OCI-M2 (cell line): ENCODE data around the gene FAM89A.
"Not testable (repeated sequence)": the region's sequence is repeated elsewhere in the genome, so short reads cannot be mapped to it uniquely, and the experiment has no call there.

Experiments
- DNase-seq: peaks from one replicate; lab custom pipeline; 2025; ENCODE audit not compliant: unreplicated experiment; lab: John Stamatoyannopoulos, UW

Gene FAM89A

DNA sequence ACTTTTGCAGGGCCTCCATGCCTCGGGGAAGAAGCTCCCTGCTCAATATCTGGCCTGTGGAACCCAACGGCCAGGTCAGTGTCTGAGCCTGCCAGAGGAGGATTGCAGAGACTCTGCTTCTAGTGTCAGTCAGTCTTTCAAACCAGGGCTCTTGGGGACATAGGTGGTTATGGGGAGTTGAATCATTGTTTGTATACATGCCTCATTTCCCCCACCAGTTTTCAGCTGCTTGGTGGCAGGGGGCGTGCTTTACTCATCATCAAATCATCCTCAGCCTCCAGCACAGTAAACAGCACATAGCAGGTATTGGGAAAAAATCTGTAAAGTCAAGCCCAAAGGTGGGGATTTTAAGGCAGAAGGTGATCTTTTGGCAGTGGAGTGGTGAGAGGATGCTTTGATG is 17.4 kb upstream of the FAM89A start:
- no peak for DNase-seq

DNA sequence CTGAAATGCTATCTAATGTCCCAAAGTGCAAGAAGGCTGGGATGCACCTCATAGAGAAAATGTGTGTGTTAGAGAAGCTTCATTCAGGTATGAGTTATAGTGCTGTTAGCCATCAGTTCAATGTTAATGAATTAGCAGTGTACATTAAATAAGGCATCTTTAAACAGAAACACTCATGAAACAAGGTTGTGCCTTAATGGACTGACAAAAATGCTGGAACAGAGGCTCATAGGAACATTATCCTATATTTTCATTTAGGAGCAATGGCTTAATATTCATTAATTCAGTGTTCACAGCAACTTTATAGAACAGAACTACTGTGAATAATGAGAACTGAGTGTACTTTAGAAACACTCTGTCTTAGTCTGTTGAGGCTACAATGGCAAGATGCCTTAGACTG is 15.2 kb upstream of the FAM89A start:
- no peak for DNase-seq

DNA sequence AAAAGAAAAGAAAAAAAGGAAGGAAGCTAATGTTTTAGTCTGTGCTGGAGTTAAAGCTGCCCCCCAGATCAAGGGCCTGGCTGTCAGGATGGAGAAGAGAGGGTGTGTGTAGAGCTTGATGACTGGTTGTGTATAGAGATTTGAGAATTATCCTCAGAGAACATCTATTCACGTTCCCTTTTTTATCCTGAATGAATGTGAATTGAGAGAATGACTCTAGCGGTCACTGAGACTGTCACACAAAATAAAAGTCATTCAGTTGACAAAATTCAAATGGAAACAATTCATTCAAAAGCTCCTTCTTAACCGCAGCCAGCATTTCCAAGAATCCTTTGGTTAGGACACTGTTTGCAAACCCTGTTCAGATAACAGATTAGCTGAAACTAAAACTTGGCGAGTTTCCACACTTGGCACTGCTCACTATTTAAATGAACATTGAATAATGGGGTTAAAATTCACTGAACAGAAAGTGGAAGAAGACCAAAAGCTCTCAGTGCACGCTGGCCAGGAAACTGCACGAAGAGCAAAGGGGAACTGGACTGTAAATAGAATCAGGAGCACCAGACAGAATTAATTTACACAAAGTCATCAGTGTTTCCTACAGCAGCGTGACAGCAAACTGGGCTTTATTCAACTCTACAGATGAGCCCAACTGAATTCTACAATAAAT is 13.6 kb upstream of the FAM89A start:
- DNase-seq = no peak

DNA sequence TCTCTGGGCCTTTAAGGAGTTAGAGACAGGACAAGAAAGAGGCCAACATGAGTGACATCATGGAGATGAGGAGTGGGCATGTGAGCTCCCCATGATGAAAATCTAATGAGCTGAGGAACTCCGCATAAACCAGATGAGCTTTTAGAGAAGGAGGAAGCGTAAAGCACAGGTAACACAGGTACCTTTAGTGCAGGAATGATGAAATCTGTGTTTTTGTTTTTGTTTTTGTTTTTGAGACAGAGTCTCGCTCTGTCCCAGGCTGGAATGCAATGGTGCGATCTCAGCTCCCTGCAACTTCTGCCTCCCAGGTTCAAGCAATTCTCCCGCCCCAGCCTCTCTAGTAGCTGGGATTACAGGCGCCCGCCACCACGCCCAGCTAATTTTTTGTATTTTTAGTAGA is 12.7 kb upstream of the FAM89A start:
- DNase-seq = no peak

DNA sequence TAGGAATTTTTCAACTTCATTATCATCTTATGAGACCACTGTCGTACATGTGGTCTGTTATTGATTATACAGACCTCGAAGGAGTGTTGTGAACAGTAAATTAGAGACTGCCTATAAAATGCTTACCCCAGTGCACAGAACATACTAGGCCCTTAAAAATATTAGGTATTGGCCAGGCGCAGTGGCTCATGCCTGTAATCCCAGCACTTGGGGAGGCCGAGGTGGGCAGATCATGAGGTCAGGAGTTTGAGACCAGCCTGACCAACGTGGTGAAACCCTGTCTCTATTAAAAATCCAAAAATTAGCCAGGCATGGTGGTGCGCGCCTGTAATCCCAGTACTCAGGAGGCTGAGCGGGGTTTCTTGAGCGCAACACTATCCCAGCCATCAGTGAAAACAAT is 10.9 kb upstream of the FAM89A start:
- not testable (repeated sequence) for DNase-seq

DNA sequence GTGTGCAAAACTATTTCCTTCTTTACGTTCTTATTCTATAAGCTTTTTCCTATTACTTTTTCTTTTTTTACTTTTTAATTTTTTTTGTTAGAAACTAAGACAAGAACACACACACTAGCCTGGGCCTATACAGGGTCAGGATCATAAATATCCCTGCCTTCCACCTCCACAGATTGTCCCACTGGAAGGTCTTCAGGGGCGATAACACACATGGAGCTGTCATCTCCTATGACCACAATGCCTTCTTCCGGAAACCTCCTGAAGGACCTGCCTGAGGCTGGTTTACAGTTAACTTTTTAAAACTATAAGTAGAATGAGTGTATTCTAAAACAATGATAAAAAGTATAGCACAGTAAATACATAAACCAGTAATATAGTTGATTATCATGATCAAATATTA is 10.3 kb upstream of the FAM89A start:
- DNase-seq = no peak

DNA sequence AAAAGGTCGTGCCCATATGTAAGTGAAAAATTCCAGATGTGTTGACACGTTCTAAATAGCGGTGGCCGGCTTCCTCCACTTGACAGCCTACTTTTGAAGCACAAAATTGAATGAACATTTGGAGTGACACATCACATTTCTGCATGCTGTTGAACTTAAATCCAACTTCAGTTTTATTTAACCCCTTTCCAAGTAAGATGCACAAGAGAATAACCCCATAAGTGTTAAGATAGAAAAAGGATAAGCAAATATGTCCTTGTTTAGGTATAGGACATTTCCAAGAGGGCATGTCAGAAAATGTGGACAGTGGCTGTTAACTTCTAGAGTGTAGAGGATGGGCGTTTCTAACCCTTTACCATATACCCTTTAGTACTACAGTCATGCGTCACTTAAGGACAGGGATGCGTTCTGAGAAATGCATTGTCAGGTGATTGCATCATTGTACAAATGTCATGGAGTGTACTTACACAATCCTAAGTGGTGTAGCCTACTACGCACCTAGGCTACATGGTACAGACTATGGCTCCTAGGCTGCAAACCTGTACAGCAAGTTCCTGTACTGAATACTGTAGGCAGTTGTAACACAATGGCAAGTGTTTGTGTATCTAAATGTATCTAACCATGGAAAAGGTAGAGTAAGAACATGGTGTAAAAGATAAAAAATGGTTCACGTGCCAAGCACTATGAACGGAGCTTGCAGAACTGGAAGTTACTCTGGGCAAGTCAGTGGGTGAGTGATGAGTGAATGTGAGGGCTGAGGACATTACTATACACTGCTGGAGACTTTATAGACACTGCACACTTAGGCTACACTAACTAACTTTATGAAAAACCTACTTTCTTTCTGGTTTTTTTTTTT is 9.3 kb upstream of the FAM89A start:
- no peak for DNase-seq

DNA sequence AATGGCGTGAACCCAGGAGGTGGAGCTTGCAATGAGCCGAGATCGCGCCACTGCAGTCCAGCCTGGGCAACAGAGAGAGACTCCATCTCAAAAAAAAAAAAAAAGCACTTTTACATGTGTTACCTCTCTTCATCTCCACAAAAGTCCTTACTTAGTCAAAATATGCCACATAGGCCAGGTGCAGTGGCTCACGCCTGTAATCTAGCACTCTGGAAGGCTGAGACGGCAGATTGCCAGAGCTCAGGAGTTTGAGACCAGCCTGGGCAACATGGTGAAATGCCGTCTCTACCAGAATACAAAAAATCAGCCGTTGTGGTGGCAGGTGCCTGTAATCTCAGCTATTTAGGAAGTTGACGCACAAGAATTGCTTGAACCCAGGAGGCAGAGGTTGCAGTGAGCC is 8.4 kb upstream of the FAM89A start:
- DNase-seq = not testable (repeated sequence)

DNA sequence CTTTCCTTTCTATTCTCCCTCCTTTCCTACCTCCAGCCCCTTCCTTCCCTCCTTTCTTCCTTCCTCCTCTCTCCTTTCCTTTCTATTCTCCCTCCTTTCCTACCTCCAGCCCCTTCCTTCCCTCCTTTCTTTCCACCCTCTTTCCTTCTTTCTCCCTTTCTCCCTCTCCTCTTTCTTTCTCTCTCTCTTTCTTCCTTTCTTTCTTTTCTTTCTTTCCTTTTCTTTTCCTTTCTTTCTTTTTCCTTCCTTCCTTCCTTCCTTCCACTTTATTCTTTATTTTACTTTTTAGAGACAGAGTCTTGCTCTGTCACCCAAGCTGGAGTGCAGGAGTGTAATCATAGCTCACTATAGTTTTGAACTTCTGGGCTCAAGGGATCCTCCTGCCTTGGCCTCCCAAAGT is 7.5 kb upstream of the FAM89A start:
- DNase-seq = not testable (repeated sequence)

DNA sequence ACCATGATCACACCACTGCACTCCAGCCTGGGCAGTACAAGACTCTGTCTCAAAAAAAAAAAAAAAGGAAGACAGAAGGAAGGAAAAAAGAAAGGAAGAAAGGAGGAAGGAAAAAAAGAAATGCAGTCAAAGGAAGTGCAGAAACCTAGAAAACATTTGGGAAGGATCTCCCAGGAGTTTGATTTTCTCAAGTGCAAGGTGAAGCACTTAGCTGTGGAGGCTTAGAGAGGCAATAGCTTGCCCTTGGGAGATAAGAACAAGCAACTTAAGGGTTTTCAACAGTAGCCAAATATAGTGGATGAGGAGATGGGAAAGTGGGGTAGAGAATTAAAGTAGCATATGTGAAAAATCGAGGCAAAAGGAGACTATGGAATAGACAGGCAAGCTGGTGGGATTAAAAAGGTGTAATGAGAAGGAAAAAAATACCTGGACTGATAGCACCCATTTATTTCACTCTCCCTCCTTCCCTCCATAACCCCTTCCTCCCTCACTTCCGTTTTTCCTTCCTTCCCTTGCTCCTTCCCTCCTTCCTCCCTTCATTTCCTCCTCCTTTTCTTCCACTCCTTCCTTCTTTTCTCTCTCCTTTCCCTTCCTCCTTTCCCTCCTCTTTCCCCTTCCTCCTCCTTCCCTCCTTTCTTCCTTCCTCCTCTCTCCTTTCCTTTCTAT is 6.8 kb upstream of the FAM89A start:
- no peak for DNase-seq

DNA sequence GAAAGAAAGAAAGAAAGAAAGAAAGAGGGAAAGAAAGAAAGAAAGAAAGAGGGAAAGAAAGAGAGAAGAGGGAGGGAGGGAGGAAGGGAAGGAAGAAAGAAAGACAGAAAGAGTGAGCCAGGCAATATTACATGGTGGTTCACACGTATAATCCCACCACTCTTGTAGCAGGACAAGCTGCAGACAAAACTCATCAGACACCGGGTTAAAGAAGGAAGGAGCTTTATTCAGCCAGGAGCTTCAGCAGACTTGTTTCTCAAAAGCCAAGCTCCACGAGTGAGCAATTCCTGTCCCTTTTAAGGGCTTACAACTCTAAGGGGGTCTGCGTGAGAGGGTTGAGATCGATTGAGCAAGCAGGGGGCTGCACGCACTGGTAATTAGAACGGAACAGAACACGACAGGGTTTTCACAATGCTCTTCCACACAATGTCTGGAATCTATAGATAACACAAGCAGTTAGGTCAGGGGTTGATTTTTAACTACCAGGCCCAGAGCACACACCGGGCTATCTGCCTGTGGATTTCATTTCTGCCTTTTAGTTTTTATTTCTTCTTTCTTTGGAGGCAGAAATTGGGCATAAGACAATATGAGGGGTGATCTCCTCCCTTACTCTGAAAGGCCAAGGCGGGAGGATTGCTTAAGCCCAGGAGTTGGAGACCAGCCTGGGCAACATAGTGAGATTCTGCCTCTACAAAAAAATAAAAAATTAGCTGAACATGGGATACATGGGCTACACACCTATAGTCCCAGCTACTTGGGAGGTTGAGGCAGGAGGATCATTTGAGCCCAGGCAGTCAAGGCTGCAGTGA is 6.1 kb upstream of the FAM89A start:
- DNase-seq = not testable (repeated sequence)

DNA sequence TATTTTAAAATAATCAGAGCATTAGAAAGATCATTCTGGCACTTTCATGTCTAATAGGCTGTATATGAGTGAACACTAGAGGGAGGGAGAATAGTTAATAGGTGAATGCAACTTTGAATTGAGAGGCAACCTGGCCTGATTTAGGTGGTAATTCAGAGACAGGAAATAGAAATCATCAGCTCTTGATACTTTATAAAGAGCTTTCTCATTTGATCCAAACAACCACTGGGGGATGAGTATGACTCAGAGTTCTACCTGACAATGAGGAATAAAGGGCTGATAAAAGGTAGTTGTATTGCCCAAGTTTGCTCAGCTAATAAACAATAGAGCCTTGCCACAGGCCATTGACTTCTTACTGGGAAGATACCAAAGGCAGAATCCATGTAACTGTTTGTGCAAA is 5.2 kb upstream of the FAM89A start:
- DNase-seq = no peak

DNA sequence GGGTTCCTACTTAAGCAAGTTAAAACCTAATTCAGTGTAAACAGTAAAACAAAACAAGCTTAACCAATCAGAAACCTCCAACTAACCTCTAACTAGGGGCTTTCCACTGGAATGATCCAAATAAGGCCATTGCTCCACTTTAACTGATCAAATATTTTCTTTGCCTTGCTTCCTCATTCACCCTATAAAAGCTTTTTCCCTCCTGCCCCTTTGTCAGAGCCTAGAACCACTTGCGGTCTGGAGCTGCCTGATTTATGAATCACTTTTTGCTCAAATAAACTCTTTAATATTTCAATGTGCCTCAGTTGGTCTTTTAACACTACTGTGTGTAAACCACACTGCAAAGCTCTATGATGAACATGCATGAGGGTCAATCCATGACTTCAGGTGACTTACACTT is 4.5 kb upstream of the FAM89A start:
- DNase-seq = no peak

DNA sequence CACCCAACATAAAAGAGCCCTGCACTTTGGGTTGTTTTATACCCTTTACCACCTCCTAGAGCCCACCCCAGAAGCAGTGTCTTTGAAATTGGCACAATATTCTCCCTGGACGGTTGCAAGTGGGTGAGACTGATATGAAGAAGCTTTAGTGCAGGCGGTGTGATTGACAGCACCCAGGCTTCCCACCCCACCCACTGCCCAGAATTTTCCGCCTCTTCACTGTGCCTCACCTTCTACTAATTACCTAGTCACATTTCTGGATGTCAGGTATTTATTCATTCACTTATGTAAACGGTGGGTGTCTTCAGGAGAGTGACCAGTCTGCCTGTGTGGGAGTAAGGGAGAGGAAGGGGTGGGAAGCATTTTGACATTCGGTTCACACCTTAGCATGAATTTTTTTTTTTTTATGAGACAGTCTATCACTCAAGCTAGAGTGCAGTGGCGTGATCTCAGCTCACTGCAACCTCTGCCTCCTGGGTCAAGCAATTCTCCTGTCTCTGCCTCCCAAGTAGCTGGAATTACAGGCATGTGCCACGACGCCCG is 1.7 kb upstream of the FAM89A start:
- no peak for DNase-seq

DNA sequence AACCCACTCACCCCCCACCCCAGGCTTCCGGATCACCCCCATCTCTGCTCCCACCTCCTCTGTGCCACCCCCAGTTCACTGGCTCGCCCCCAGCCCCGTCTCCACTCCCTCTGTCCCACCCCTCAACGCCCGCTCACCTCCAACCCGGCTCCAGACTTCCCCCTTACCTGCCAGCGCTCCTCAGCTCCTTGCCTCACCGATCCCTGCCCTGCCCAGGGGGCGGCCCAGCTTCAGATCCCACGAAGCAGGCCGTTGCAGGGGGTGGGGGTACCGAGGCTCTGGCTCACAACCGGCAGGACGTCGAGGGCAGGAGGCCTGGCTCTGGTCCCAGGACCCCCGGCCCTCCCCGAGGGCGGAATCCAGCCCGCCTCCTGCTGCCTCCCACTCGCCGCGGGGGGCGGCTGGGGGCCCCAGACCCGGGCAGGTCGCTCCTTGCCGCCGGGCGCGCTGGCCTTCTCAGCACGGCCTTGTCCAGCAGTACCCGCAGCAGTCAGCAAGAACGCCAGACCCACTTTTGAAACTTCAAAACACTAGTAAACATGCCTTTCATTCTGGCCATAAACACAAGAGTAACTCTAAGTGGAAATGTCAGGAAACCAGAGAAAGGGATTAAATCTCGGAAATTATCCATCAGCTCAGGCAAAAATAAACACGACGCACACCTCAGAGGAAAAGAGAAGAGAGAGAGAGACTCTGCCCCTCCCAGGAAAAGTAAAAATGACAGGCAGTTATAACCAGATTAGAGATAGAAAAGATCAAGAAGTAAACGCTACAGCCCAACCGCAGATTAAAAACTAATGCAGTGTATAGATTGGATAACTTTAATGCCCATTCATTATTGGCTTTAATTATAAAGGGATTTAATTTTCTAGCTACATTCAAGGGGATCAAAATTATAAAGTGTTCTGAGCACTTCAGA is 1.0 kb upstream of the FAM89A start:
- DNase-seq = no peak

DNA sequence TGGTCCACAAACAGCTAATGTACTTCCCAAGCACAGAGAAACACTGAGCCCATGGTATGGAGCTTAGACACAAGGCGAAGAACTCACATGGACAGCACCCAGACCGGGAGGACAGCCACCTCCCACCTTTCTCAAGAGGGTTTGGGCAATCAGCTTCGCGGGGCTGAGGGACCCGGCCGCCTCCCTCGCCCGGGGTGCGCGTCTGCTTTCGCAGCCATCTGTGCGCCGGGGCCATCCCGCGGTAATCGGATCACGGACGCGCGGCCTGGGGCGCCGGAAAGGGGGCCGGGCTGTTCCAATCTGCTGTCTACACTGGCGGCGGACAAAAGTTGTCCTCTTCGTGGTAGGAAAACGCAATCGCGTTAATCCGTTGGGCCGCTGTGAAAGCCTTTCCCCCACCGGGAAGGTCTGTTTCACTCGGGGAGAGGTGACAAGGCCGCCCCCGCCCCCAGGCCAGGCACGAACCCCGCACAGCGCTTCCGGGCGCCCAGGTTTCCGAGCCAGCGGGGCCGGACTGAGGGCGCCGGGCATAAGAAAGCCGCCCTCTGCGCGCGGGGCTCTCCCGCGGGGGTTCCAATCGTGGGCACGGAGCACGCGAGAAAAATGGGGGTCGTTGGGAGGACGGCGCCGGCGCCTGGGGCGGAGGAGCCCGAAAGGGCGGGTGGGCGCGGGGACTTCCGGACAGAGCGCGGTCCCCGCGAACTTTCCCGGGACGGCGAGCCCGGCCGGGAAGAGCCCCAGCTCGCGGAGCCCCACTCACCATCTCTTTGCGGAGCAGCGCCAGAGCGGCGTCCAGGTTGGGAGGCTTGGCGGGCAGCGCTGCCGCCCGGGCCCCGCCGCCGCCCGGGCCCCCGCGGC is 664 bp downstream of the FAM89A start:
- DNase-seq = no peak

DNA sequence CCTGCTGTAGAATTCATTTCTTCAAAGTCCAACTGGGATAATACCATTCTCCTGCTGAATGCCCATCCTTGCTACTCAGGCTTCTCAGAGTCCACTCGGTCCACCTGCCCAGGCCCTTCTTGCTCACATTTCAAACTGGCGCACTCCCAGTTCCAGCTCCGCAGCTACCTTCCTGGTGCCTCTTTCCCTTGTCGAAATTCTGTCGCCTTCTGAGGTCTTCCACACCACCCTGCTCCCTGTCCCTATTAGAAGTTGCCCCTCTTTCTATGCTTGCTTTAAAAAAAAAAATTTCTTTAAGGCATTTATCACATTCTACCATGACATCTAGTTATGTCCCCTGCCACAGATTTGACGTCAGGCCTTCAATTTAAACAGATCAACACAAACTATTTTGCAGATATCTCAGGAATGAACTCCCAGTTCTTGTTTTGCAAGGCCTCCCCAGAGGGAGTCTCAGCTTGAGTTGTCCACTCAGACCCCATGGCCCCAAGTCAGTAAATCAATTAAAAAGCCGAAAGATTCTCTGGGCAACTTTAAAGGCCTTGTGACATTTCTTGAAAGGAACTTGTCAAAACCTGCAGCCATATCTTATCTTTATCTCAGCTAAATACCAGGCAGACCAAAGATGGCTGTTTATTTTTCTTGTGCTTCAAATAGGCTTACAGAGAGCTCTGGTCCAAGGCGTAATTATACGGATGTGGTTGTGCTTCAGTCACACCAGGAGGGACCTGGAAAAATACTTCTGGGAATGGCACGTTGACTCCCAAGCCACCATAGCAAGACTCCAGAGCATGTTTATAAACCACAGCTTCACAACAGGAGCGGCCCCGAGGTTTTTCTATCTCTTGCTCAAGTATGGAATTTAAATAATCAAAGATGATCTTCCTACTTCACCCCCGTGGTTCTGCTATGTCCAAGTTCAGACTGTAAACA is 2.2 kb downstream of the FAM89A start:
- no peak for DNase-seq

DNA sequence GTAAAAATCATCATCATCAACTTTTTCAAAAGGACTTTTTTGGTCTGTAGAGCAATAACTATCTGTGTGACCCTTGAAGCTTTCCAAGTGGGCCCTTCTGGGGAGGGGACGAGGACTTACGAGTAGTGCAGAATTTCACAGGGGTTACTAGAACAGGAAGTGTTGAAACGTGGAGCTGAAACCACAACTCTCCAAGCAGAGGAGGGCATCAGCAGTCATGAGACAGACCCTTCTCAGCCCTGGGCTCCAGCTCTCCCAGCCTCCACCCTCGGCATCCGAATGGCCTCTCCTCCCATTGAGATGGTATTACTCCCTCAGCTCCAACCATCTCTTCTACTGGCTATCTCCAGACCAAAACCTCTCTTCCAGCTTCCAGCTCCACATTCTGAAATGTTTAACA is 3.6 kb downstream of the FAM89A start:
- no peak for DNase-seq
